A673 (cell line): ENCODE results near the gene RNF186. TPM values are rescaled to one million over a fixed set of nuclear protein-coding genes. Genes with fewer than 3 reads are reported as not detected.

ENCODE experiments used
- BruUV-seq: library from RNA; stranded (reverse); fragments of 400-500 nt; replicated peaks from 2 replicates; lab custom pipeline; 2021; lab: Mats Ljungman, UMichigan
- CTCF ChIA-PET: fragments of 300-600 bp; sonication (Branson Sonifier 250); formaldehyde crosslinking; loops from one replicate; lab custom pipeline; 2022; ENCODE audit warnings: antibody characterized with exemption; lab: Charles Lee
- POLR2A ChIA-PET: fragments of 300-600 bp; sonication (Branson Sonifier 250); formaldehyde crosslinking; loops from one replicate; lab custom pipeline; 2022; ENCODE audit warnings: antibody characterized with exemption; ENCODE audit not compliant: low non-redundant PET; lab: Charles Lee
- DNase-seq: peaks from one replicate; pipeline ENCODE4 v3.0.0-alpha.2; 2015; ENCODE audit warnings: low spot score
- H3K27ac ChIP-seq: fragments of 200-600 bp; sonication (generic); 2 replicates; pipeline ENCODE4 v1.5.1; 2016; ENCODE audit warnings: mixed run types, low read depth, mild to moderate bottlenecking, mixed read lengths, antibody characterized with exemption, low read length; ENCODE audit not compliant: poor library complexity, severe bottlenecking
- H3K27me3 ChIP-seq: fragments of 200-600 bp; sonication (generic); replicated peaks from 2 replicates; pipeline ENCODE4 v1.6.1; 2017; ENCODE audit warnings: mixed run types, low read depth, mild to moderate bottlenecking, mixed read lengths, antibody characterized with exemption, low read length; ENCODE audit not compliant: insufficient read depth, poor library complexity
- H3K36me3 ChIP-seq: fragments of 200-600 bp; sonication (generic); 2 replicates; pipeline ENCODE4 v1.6.1; 2016; ENCODE audit warnings: mixed run types, mild to moderate bottlenecking, mixed read lengths, antibody characterized with exemption, low read length; ENCODE audit not compliant: insufficient read depth, poor library complexity, severe bottlenecking
- H3K4me1 ChIP-seq: fragments of 200-600 bp; sonication (generic); 2 replicates; pipeline ENCODE4 v1.6.1; 2017; ENCODE audit warnings: mixed run types, mild to moderate bottlenecking, mixed read lengths, antibody characterized with exemption, low read length; ENCODE audit not compliant: insufficient read depth, poor library complexity, severe bottlenecking
- H3K4me3 ChIP-seq: fragments of 200-600 bp; sonication (generic); 2 replicates; pipeline ENCODE4 v1.5.1; 2016; ENCODE audit warnings: low read depth, mixed run types, mild to moderate bottlenecking, mixed read lengths, low read length; ENCODE audit not compliant: poor library complexity, severe bottlenecking
- H3K9me3 ChIP-seq: fragments of 200-600 bp; sonication (generic); 2 replicates; pipeline ENCODE4 v1.6.1; 2016; ENCODE audit warnings: mixed run types, low read depth, mild to moderate bottlenecking, mixed read lengths, antibody characterized with exemption, low read length; ENCODE audit not compliant: poor library complexity, severe bottlenecking
- CTCF ChIP-seq: fragments of 300-800, 200-600 bp; sonication (generic); conservative IDR thresholded peaks from 2 replicates; pipeline ENCODE4 v1.5.1; 2017; ENCODE audit warnings: low read depth, mild to moderate bottlenecking, antibody characterized with exemption, low read length, moderate library complexity, mixed read lengths
- EZH2 ChIP-seq: fragments of 200-600 bp; sonication (generic); IDR thresholded peaks from 2 replicates; pipeline ENCODE4 v1.6.1; 2017; ENCODE audit warnings: borderline replicate concordance, low read depth, mild to moderate bottlenecking, mixed read lengths, antibody characterized with exemption, low read length; ENCODE audit not compliant: poor library complexity, severe bottlenecking
- intact Hi-C: fragments of 100-400 bp; cut with micrococcal nuclease; formaldehyde crosslinking; loops from one replicate; pipeline ENCODE4 v1.10.0; 2022; ENCODE audit not compliant: unreplicated experiment
- total RNA-seq: library from RNA; stranded (reverse); gene quantifications from 2 replicates; pipeline ENCODE4 v1.2.3, GENCODE V29; 2021

Gene RNF186
- total RNA-seq, 1 experiment from 2014 or later = not detected

GRCh38 chr1:19776933-19777332, 38.1 kb downstream of the RNF186 start:
- POLR2A ChIA-PET = no interaction called here

GRCh38 chr1:19776287-19776686, 38.8 kb downstream of the RNF186 start:
- POLR2A ChIA-PET = no interaction called here
- intact Hi-C loops = no loop called here
- Histone ChIP-seq H3K4me1 (peaks cover 6% of the 10 kb centered on the region), H3K27me3 (no peaks in the 10 kb centered on the region), H3K27ac (no peak overlapping the region), H3K9me3 (no peaks in the 10 kb centered on the region), H3K4me3 (no peak overlapping the region), H3K36me3 (no peaks in the 10 kb centered on the region)
- no TSS peak for BruUV-seq
- DNase-seq = no peak
- TF ChIP-seq EZH2 (no peak), CTCF (no peak)
- CTCF ChIA-PET = no interaction called here

More at GRCh38 chr1:19776933-19777332, 38.1 kb downstream of the RNF186 start:
- no TSS peak for BruUV-seq
- intact Hi-C loops = no loop called here
- H3K36me3 ChIP-seq = no peaks in the 10 kb centered on the region
- H3K9me3 ChIP-seq = no peaks in the 10 kb centered on the region
- H3K27ac ChIP-seq = no peak overlapping the region
- no peaks in the 10 kb centered on the region for H3K27me3 ChIP-seq
- H3K4me1 ChIP-seq = peaks cover 6% of the 10 kb centered on the region
- no peak for DNase-seq
- TF ChIP-seq EZH2 (no peak), CTCF (no peak)
- CTCF ChIA-PET = no interaction called here
- no peak overlapping the region for H3K4me3 ChIP-seq

GRCh38 chr1:19775831-19776230, 39.3 kb downstream of the RNF186 start:
- Histone ChIP-seq H3K27ac (no peak overlapping the region), H3K4me3 (no peak overlapping the region), H3K4me1 (peaks cover 6% of the 10 kb centered on the region), H3K9me3 (no peaks in the 10 kb centered on the region), H3K36me3 (no peaks in the 10 kb centered on the region), H3K27me3 (no peaks in the 10 kb centered on the region)
- no TSS peak for BruUV-seq
- no peak for DNase-seq
- intact Hi-C loops = no loop called here
- ChIA-PET CTCF (no interaction called here), POLR2A (no interaction called here)
- TF ChIP-seq EZH2 = no peak
- no peak for TF ChIP-seq CTCF
